Measurements from ENCODE around the gene PLPPR4.
"Not testable (repeated sequence)": the region's sequence is repeated elsewhere in the genome, so short reads cannot be mapped to it uniquely, and the experiment has no call there.

PLPPR4 gene

GRCh38 chr1:99240621-99241020, 23.7 kb upstream of the PLPPR4 start:
- H3K4me3 ChIP-seq (ENCODE audit: low read length) = no peak overlapping the region
- TF ChIP-seq ZNF274 (IDR thresholded peaks at IDR 0.05; ENCODE audit: low read depth, low read length) = no peak

GRCh38 chr1:99246152-99246551, 18.1 kb upstream of the PLPPR4 start:
- no peak overlapping the region for H3K4me3 ChIP-seq (ENCODE audit: low read length)
- TF ChIP-seq ZNF274 (IDR thresholded peaks at IDR 0.05; ENCODE audit: low read depth, low read length) = no peak

GRCh38 chr1:99247199-99247598, 17.1 kb upstream of the PLPPR4 start:
- TF ChIP-seq ZNF274 (IDR thresholded peaks at IDR 0.05; ENCODE audit: low read depth, low read length) = no peak
- H3K4me3 ChIP-seq (ENCODE audit: low read length) = no peak overlapping the region

- TF ChIP-seq ZNF274 (IDR thresholded peaks at IDR 0.05; ENCODE audit: low read depth, low read length) = no peak
- H3K4me3 ChIP-seq (ENCODE audit: low read length) = no peak overlapping the region
These were observed 13.6 kb upstream of the PLPPR4 start for GRCh38 chr1:99250728-99251127.

GRCh38 chr1:99251308-99251707, 13.0 kb upstream of the PLPPR4 start:
- H3K4me3 ChIP-seq (ENCODE audit: low read length) = no peak overlapping the region
- no peak for TF ChIP-seq ZNF274 (IDR thresholded peaks at IDR 0.05; ENCODE audit: low read depth, low read length)

- TF ChIP-seq ZNF274 (IDR thresholded peaks at IDR 0.05; ENCODE audit: low read depth, low read length) = no peak
These were observed 11.7 kb upstream of the PLPPR4 start for GRCh38 chr1:99252630-99253029.

GRCh38 chr1:99260402-99260801, 3.9 kb upstream of the PLPPR4 start:
- not testable (repeated sequence) for H3K4me3 ChIP-seq (ENCODE audit: low read length)

More at GRCh38 chr1:99252630-99253029, 11.7 kb upstream of the PLPPR4 start:
- H3K4me3 ChIP-seq (ENCODE audit: low read length) = no peak overlapping the region

- H3K4me3 ChIP-seq (ENCODE audit: low read length) = no peak overlapping the region
- TF ChIP-seq ZNF274 (IDR thresholded peaks at IDR 0.05; ENCODE audit: low read depth, low read length) = no peak
These were observed 832 bp downstream of the PLPPR4 start for GRCh38 chr1:99265124-99265523.

- no peak overlapping the region for H3K4me3 ChIP-seq (ENCODE audit: low read length)
- TF ChIP-seq ZNF274 (IDR thresholded peaks at IDR 0.05; ENCODE audit: low read depth, low read length) = no peak
These were observed 2.4 kb downstream of the PLPPR4 start for GRCh38 chr1:99266726-99267125.

- no peak overlapping the region for H3K4me3 ChIP-seq (ENCODE audit: low read length)
- TF ChIP-seq ZNF274 (IDR thresholded peaks at IDR 0.05; ENCODE audit: low read depth, low read length) = no peak
These were observed 3.7 kb downstream of the PLPPR4 start for GRCh38 chr1:99268021-99268420.

- H3K4me3 ChIP-seq (ENCODE audit: low read length) = no peak overlapping the region
- TF ChIP-seq ZNF274 (IDR thresholded peaks at IDR 0.05; ENCODE audit: low read depth, low read length) = no peak
These were observed 5.0 kb downstream of the PLPPR4 start for GRCh38 chr1:99269321-99269720.

GRCh38 chr1:99270646-99271045, 6.4 kb downstream of the PLPPR4 start:
- TF ChIP-seq ZNF274 (IDR thresholded peaks at IDR 0.05; ENCODE audit: low read depth, low read length) = no peak
- no peak overlapping the region for H3K4me3 ChIP-seq (ENCODE audit: low read length)

- TF ChIP-seq ZNF274 (IDR thresholded peaks at IDR 0.05; ENCODE audit: low read depth, low read length) = no peak
These were observed 7.0 kb downstream of the PLPPR4 start for GRCh38 chr1:99271249-99271648.

GRCh38 chr1:99277066-99277465, 12.8 kb downstream of the PLPPR4 start:
- TF ChIP-seq ZNF274 (IDR thresholded peaks at IDR 0.05; ENCODE audit: low read depth, low read length) = no peak
- H3K4me3 ChIP-seq (ENCODE audit: low read length) = no peak overlapping the region

More at GRCh38 chr1:99271249-99271648, 7.0 kb downstream of the PLPPR4 start:
- no peak overlapping the region for H3K4me3 ChIP-seq (ENCODE audit: low read length)

- no peak overlapping the region for H3K4me3 ChIP-seq (ENCODE audit: low read length)
- no peak for TF ChIP-seq ZNF274 (IDR thresholded peaks at IDR 0.05; ENCODE audit: low read depth, low read length)
These were observed 15.2 kb downstream of the PLPPR4 start for GRCh38 chr1:99279525-99279924.

GRCh38 chr1:99281105-99281504, 16.8 kb downstream of the PLPPR4 start:
- H3K4me3 ChIP-seq (ENCODE audit: low read length) = no peak overlapping the region
- no peak for TF ChIP-seq ZNF274 (IDR thresholded peaks at IDR 0.05; ENCODE audit: low read depth, low read length)

Data from GM08714 (cell line).